ENCODE data around the gene ABLIM2. TPM values are rescaled to one million over a fixed set of nuclear protein-coding genes. Genes with fewer than 3 reads are reported as not detected.

ABLIM2 gene
- polyA plus RNA-seq, 2 of the 4 experiments (the other 2 are of a cell fraction): 0.21 to 0.40 TPM

- WGBS (ENCODE audit: missing lambda C conversion rate): 52% methylated on average over 21 of the region's 23 CpGs
- Histone ChIP-seq H3K4me1 (peaks cover 57% of the 10 kb centered on the region), H3K9me3 (no peaks in the 10 kb centered on the region), H3K27ac (peak overlapping the region; percentile 63 to 97), H3K4me3 (no peak overlapping the region), H3K4me2 (peak overlapping the region; percentile 51)
- DNase-seq (ENCODE audit: low read depth in 1 of 2, low spot score in 1 of 2) (peak in 1 of 2 experiments; percentile 58), FAIRE-seq (no peak), ATAC-seq (no peak)
- ChIA-PET POLR2A (interaction anchor here (1.3 kb wide), 1 partner anchor 25 kb away, joined by 3 read pairs; the partner anchor contains the start of gene AFAP1), CTCF (interaction anchor here (0.6 to 1.4 kb wide), 5 partner anchors 22 to 187 kb away, joined by 3 to 4 read pairs (median 3); no protein-coding TSS in a partner anchor)
- TF ChIP-seq ZNF302 (CRISPR knock-in tag; IDR thresholded peaks at IDR 0.05): no peak
- no peak for TF ChIP-seq CTCF (IDR thresholded peaks at IDR 0.05)
- peak; percentile 36 for TF ChIP-seq MAFK (IDR thresholded peaks at IDR 0.05; ENCODE audit: partially characterized antibody)
- TF ChIP-seq CEBPB (IDR thresholded peaks at IDR 0.05): peak; percentile 84 to 98
Measured at GRCh38 chr4:7964890-7965662, 193.5 kb downstream of the ABLIM2 start.

DNA sequence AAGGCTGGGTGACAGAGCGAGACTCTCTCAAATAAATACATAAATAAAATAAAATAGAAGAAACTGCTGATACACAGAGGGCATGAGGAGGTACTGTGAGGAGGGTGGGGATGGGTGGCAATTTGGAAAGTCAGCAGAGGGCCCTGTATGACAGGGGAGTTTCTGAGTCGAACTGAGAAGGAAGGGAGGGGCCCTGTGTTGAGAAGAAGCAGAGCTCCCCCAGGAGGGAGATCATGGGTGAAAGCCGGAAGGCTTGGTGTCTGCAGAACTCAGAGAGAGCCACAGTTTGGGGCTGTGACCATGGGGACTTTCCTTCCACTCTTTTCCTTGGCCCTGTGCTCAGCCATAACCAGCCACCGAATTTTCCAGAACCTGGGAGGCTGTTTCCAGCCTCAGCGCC, 194.2 kb downstream of the ABLIM2 start:
- FAIRE-seq (no peak), ATAC-seq (peak in 1 of 2 experiments; percentile 9; a peak in 1 of 6 replicates), DNase-seq (ENCODE audit: low read depth in 1 of 2, low spot score in 1 of 2) (no peak)
- TF ChIP-seq HOXB13 (CRISPR knock-in tag; IDR thresholded peaks at IDR 0.05; ENCODE audit: low read depth) (no peak), RARB (CRISPR knock-in tag; IDR thresholded peaks at IDR 0.05) (no peak), EHMT2 (IDR thresholded peaks at IDR 0.05; ENCODE audit: low read depth) (no peak), RNF2 (IDR thresholded peaks at IDR 0.05; ENCODE audit: borderline replicate concordance, low read depth) (no peak), FOSB (CRISPR knock-in tag; IDR thresholded peaks at IDR 0.05) (no peak), CTCF (IDR thresholded peaks at IDR 0.05) (0 out of 3 replicates have a peak, but pooled peaks have one; percentile 7), RAD21 (conservative IDR thresholded peaks at IDR 0.05 in 1 of 2, IDR thresholded peaks at IDR 0.05 in 1 of 2) (peak; percentile 28 to 40; a peak in 2 of 5 replicates), GATA3 (IDR thresholded peaks at IDR 0.05; ENCODE audit: borderline replicate concordance) (no peak)
- H3K27ac ChIP-seq: peak overlapping the region; percentile 63 to 97
- H3K9me3 ChIP-seq: no peaks in the 10 kb centered on the region
- WGBS (ENCODE audit: missing lambda C conversion rate): 71% methylated on average over 5 of the region's 5 CpGs
- no peak overlapping the region for H3K4me3 ChIP-seq
- H3K4me2 ChIP-seq: peak overlapping the region; percentile 51; the same call in 2 of the 3 replicates
- ChIA-PET CTCF (interaction anchor here (0.6 to 1.4 kb wide), 5 partner anchors 86 to 187 kb away, joined by 3 to 4 read pairs (median 3); no protein-coding TSS in a partner anchor), POLR2A (interaction anchor here (1.3 kb wide), 1 partner anchor 25 kb away, joined by 3 read pairs; the partner anchor contains the start of gene AFAP1)
- H3K4me1 ChIP-seq: peaks cover 54% of the 10 kb centered on the region

DNA sequence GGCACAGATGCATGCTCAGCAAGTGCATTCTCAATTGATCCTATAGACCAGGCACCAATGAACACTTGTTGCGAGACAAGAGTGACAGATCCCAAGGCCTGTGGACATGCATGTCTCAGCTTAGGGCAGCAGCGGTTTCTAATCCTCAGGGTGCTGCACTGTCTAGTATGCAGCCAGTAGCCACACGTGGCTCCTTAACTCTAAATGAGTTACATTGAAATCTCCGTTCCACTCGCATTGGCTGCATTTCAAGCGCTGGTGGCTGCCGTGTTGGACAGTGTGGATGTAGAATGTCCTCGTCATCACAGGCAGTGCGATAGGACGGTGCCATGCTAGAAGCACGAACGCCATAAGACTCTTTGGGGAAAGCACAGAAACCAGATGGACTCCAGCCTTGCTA, 194.9 kb downstream of the ABLIM2 start:
- WGBS (ENCODE audit: missing lambda C conversion rate): 96% methylated on average over 11 of the region's 12 CpGs
- no peaks in the 10 kb centered on the region for H3K9me3 ChIP-seq
- ChIA-PET CTCF (interaction anchor here (0.7 to 1.4 kb wide), 2 partner anchors 86 to 162 kb away, joined by 3 to 4 read pairs; no protein-coding TSS in a partner anchor), POLR2A (interaction anchor here (1.3 kb wide), 1 partner anchor 24 kb away, joined by 3 read pairs; the partner anchor contains the start of gene AFAP1)
- no peak overlapping the region for H3K4me2 ChIP-seq
- FAIRE-seq (no peak), ATAC-seq (no peak), DNase-seq (ENCODE audit: low read depth in 1 of 2, low spot score in 1 of 2) (no peak)
- H3K4me1 ChIP-seq: peaks cover 55% of the 10 kb centered on the region
- H3K4me3 ChIP-seq: no peak overlapping the region
- TF ChIP-seq TFCP2L1 (CRISPR knock-in tag; IDR thresholded peaks at IDR 0.05): no peak
- no peak for TF ChIP-seq NR3C1 (IDR thresholded peaks at IDR 0.05)
- no peak for TF ChIP-seq MYC (IDR thresholded peaks at IDR 0.05; ENCODE audit: borderline replicate concordance, low read length)
- no peak for TF ChIP-seq FOSL2 (IDR thresholded peaks at IDR 0.05)
- TF ChIP-seq FOSL2 (CRISPR knock-in tag; IDR thresholded peaks at IDR 0.05): no peak
- TF ChIP-seq HOXB13 (CRISPR knock-in tag; IDR thresholded peaks at IDR 0.05; ENCODE audit: low read depth): no peak
- TF ChIP-seq REST (IDR thresholded peaks at IDR 0.05): no peak
- no peak for TF ChIP-seq ELK1 (IDR thresholded peaks at IDR 0.05; ENCODE audit: low read depth, low read length)
- no peak for TF ChIP-seq ZC3H11A (IDR thresholded peaks at IDR 0.05)
- peak overlapping the region in 1 of 2 experiments; percentile 97; a peak in 3 of 6 replicates for H3K27ac ChIP-seq
